Urinary bladder (tissue), 4 donors: ENCODE data around the gene DQX1. TPM values are rescaled to one million over a fixed set of nuclear protein-coding genes. Genes with fewer than 3 reads are reported as not detected.
"Not testable (repeated sequence)": the region's sequence is repeated elsewhere in the genome, so short reads cannot be mapped to it uniquely, and the experiment has no call there.

Source experiments
- DNase-seq: peaks from one replicate; pipeline ENCODE4 v3.0.0-alpha.2; 2015; ENCODE audit errors: extremely low spot score
- H3K27ac ChIP-seq: one replicate; pipeline ENCODE4 v1.5.1; 2013; ENCODE audit warnings: low read depth, mild to moderate bottlenecking, moderate library complexity
- H3K36me3 ChIP-seq: one replicate; pipeline ENCODE4 v1.6.1; 2013; ENCODE audit warnings: mild to moderate bottlenecking, moderate library complexity; ENCODE audit not compliant: insufficient read depth
- H3K4me1 ChIP-seq: one replicate; pipeline ENCODE4 v1.6.1; 2013; ENCODE audit warnings: mild to moderate bottlenecking, moderate library complexity; ENCODE audit not compliant: insufficient read depth
- H3K4me3 ChIP-seq: one replicate; pipeline ENCODE4 v1.5.1; 2013; ENCODE audit warnings: low read depth, low read length
- WGBS: extraction: QIAGEN DNeasy Blood & Tissue Kit; methylation state at CpG from one replicate; pipeline ENCODE4 v1.1.7; 2013; 5-methylcytosine and 5-hydroxymethylcytosine counted together
- polyA plus RNA-seq: library from polyadenylated mRNA; stranded (reverse); fragments of 200-250 nt; gene quantifications from one replicate; pipeline ENCODE4 v1.2.3, GENCODE V29; 2013
- total RNA-seq: library from RNA; depleted of rRNA; stranded (reverse); fragments of >200 nt; gene quantifications from one replicate; pipeline ENCODE4 v1.2.3, GENCODE V29; 2014
- donor health status: healthy with polysubstance abuse.
- donor health status: healthy.

Gene DQX1
- total and polyA plus RNA-seq, 2 donors = 0.27 to 0.37 TPM

GRCh38 chr2:74472086-74472944, 53.7 kb downstream of the DQX1 start, which contains the start of gene MRPL53:
MRPL53 (minus strand) TSS chr2:74472680; CDS start chr2:74472660, 20 bp downstream.
- DNase-seq = peak; percentile 93
- Histone ChIP-seq H3K4me3 (peak within 1 kb of the TSS; percentile 45), H3K27ac (peak within 1 kb of the TSS; percentile 77), H3K4me1 (peaks cover 2% of the 10 kb centered on the region), H3K36me3 (peaks cover 2% of the 10 kb centered on the region)
- WGBS = under 1% methylated on average over 66 of the region's 66 CpGs

- no peak for DNase-seq
- WGBS = 59% methylated on average over 16 of the region's 16 CpGs
- H3K36me3 ChIP-seq = peaks cover 2% of the 10 kb centered on the region
- peak overlapping the region; percentile 45 for H3K4me3 ChIP-seq
- peak overlapping the region; percentile 77 for H3K27ac ChIP-seq
- peaks cover 2% of the 10 kb centered on the region for H3K4me1 ChIP-seq
Observed at GRCh38 chr2:74471332-74472065, 54.5 kb downstream of the DQX1 start.

- H3K27ac ChIP-seq, DNase-seq, H3K4me1 ChIP-seq, H3K4me3 ChIP-seq, H3K36me3 ChIP-seq: not testable (repeated sequence)
- 95% methylated on average over 12 of the region's 12 CpGs for WGBS
Observed at GRCh38 chr2:74470742-74471141, 55.3 kb downstream of the DQX1 start.

Other genes with a start within 250 kb of the DQX1 start
- 3.8 TPM for gene SLC4A5, start 182.8 kb downstream of the DQX1 start, total RNA-seq
- 0.92 TPM for gene SLC4A5, start 182.8 kb downstream of the DQX1 start, polyA plus RNA-seq
- gene DCTN1, start 145.9 kb downstream of the DQX1 start, total RNA-seq = 62.1 TPM
- 118 TPM for gene DCTN1, start 145.9 kb downstream of the DQX1 start, polyA plus RNA-seq
- 0.74 TPM for gene C2orf81, start 104.6 kb downstream of the DQX1 start, total RNA-seq
- 4.9 TPM for gene C2orf81, start 104.6 kb downstream of the DQX1 start, polyA plus RNA-seq
- 7.8 TPM for gene WDR54, start 104.5 kb downstream of the DQX1 start, total RNA-seq
- gene WDR54, start 104.5 kb downstream of the DQX1 start, polyA plus RNA-seq = 21.5 TPM
- 18.0 TPM for gene RTKN, start 84.3 kb downstream of the DQX1 start, total RNA-seq
- 14.2 TPM for gene RTKN, start 84.3 kb downstream of the DQX1 start, polyA plus RNA-seq
- 13.5 TPM for gene INO80B, start 71.1 kb downstream of the DQX1 start, total RNA-seq
- 35.2 TPM for gene INO80B, start 71.1 kb downstream of the DQX1 start, polyA plus RNA-seq
- gene WBP1, start 67.8 kb downstream of the DQX1 start, total RNA-seq = 23.1 TPM
- gene WBP1, start 67.8 kb downstream of the DQX1 start, polyA plus RNA-seq = 99.3 TPM
- gene MOGS, start 60.8 kb downstream of the DQX1 start, total RNA-seq = 28.4 TPM
- gene MOGS, start 60.8 kb downstream of the DQX1 start, polyA plus RNA-seq = 27.2 TPM
- gene MRPL53, start 53.6 kb downstream of the DQX1 start, total RNA-seq = 14.0 TPM
- 75.2 TPM for gene MRPL53, start 53.6 kb downstream of the DQX1 start, polyA plus RNA-seq
- gene CCDC142, start 43.2 kb downstream of the DQX1 start, total RNA-seq = 28.2 TPM
- gene CCDC142, start 43.2 kb downstream of the DQX1 start, polyA plus RNA-seq = 7.0 TPM
- 10.8 TPM for gene TTC31, start 43.1 kb downstream of the DQX1 start, total RNA-seq
- gene TTC31, start 43.1 kb downstream of the DQX1 start, polyA plus RNA-seq = 20.9 TPM
- gene LBX2, start 26.6 kb downstream of the DQX1 start, total RNA-seq = 0.95 TPM
- gene LBX2, start 26.6 kb downstream of the DQX1 start, polyA plus RNA-seq = 0.95 TPM
- 21.7 TPM for gene PCGF1, start 18.5 kb downstream of the DQX1 start, total RNA-seq
- gene PCGF1, start 18.5 kb downstream of the DQX1 start, polyA plus RNA-seq = 19.2 TPM
- gene TLX2, start 11.8 kb downstream of the DQX1 start, total RNA-seq = 0.63 TPM
- 0.51 TPM for gene TLX2, start 11.8 kb downstream of the DQX1 start, polyA plus RNA-seq
- gene AUP1, start 3.5 kb upstream of the DQX1 start, total RNA-seq = 57.7 TPM
- 112 TPM for gene AUP1, start 3.5 kb upstream of the DQX1 start, polyA plus RNA-seq
- gene HTRA2, start 3.7 kb upstream of the DQX1 start, total RNA-seq = 25.1 TPM
- 37.3 TPM for gene HTRA2, start 3.7 kb upstream of the DQX1 start, polyA plus RNA-seq
- 14.6 TPM for gene LOXL3, start 27.7 kb upstream of the DQX1 start, total RNA-seq
- 8.6 TPM for gene LOXL3, start 27.7 kb upstream of the DQX1 start, polyA plus RNA-seq
- gene DOK1, start 28.5 kb upstream of the DQX1 start, total RNA-seq = 6.0 TPM
- gene DOK1, start 28.5 kb upstream of the DQX1 start, polyA plus RNA-seq = 18.7 TPM
- 0.21 TPM for gene M1AP, start 122.1 kb upstream of the DQX1 start, total RNA-seq
- gene M1AP, start 122.1 kb upstream of the DQX1 start, polyA plus RNA-seq = 0.15 TPM
- gene SEMA4F, start 128.0 kb upstream of the DQX1 start, total RNA-seq = 2.2 TPM
- gene SEMA4F, start 128.0 kb upstream of the DQX1 start, polyA plus RNA-seq = 5.0 TPM